Activated CD4-positive, CD25-positive, alpha-beta regulatory T cell treated with anti-CD3 and anti-CD28 coated beads, Interleukin-2, amount 50 U/mL, for 24 hours (primary cell): ENCODE measurements around the gene HTRA1.
A peak's percentile ranks its signal among the peaks of the same experiment; 100 is the strongest.

Experiments used
- ATAC-seq, 2 donors: fragments of 150-1000 bp; cut with Tn5 transposase; one replicate each; pipeline ENCODE4 v1.10.0; 2021; ENCODE audit warnings: mild to moderate bottlenecking in 1 of 2, moderate library complexity in 1 of 2

The HTRA1 gene

DNA sequence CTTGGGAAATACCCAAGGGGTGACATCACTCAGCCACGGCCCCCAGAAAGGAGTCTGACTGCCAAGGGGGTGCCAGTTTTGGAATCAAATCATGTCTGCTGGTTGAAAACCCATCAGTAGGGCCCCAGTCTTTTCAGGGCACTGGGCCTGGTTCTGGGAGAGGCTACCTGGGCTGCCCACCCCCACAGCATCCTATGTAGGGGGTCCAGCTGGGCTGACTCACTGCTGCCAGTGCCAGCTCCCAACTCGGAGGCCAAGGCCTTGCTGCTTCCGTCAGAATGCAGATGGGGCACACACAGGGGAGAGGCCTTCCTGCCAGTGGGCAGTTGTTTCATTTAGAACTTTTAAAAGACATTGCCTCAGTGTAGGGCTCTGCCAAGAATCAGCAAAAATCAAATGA lies 59.7 kb downstream of the HTRA1 start:
- no peak for ATAC-seq

DNA sequence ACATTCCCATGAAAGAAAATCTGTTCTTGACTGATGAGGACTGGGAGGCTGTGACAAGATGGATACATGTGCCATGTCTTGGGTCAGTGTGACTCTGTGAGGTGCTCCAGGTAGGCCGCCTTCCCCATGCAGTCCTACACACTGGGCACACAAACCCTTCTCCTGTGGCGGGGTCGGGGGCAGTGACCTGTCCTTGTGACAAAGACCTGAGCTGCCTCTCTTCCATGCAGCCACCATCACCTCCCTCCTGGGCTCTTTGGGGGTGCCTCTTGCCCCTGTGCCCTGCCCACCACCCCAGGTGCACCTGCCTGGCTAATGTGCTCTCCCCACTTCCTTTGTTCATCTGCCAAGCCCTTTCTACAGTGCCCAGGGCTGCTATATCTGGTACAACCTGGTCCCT lies 63.5 kb downstream of the HTRA1 start:
- no peak for ATAC-seq

DNA sequence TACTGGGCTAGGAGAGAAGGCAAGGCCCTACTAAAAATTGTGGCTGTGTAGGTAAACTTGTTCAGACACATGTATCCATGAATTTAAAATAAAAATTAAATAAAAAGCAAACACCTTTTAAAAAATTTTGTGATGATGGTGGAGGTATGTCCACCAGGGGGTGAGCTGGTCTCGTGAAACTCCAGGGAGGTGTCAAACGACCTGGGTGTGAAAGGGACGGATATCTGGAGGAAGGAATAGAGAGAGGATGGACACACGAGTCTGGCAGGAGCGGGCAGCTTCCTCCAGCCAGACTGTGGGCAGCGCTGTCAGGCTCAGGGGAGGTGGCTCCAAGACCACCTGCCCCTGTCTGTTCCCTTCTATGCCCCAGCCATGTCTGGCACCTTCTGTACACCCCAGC lies 64.4 kb downstream of the HTRA1 start:
- ATAC-seq: no peak

DNA sequence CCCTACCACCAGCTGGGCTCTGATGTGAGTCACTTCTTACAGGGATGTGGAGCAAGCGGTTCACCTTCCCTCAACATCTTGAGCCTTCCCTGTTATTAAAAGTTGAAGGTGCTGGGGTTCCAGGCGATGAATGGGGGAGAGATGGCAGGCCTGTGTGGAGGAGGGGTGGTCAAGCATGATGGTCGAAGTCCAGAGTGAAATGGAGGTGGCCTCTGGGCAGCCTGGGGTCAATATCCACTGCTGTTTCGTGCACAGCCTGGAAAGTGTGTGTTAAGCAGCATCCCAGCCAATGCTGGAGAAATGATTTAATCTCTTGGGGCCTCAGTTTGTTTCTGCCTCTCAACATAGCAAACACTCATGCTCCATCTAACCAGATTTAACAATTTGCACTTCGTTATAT lies 65.5 kb downstream of the HTRA1 start:
- no peak for ATAC-seq

DNA sequence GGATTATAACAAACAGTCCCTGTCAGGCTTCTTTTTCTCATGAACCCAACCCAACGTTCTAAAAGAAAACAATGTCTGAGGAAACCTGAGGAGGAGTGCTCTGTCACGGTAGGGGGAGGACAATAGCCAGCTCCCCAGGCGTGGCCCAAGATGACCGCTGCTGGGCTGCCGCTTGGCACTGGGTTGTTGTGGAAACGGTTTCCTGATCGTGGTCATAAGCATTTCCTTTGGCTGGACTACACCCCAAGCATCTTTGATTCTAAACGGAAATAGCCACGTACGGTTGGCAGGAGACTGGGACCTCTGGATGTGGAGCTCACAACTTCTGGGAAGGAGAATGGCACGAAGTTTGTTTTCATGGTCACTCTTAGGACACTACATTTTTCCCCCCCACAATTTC lies 68.8 kb downstream of the HTRA1 start:
- no peak for ATAC-seq

DNA sequence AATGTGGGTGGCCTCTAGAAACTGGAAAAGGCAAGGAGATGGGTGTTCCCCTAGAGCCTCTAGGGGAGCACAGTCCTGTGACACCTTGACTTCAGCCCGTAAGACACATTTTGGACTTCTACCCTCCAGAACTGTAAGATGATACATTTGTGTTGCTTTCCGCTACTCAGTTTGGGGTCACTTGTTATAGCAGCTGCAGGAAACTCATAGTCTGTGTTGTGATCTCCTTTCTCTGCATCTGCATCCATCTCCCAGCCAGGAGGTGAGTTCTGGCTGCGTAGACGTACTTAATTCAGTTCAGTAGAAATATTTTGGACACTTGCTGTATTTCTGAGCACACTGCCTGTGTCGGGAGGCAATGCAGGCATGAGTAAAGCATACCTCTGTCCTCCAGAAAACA lies 69.9 kb downstream of the HTRA1 start:
- no peak for ATAC-seq

DNA sequence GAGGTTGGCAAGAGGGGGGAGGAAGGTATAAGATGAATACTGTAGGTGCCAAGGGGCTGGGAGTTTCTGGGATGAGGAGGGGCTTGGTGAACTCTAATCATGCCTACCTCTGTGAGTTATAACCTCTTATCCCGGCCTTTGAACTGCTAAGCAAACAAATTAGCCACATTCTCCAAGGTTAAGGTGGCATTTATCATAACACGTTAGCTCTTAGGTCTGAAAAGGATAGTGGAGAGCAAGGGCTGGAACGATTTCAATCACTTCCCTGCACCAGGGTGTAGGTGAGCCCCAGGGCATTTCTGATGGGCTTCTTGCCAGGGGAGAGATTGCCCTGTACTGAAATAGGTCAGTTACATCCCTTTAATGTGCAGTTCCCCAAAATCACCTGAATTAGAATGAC lies 70.6 kb downstream of the HTRA1 start:
- no peak for ATAC-seq

DNA sequence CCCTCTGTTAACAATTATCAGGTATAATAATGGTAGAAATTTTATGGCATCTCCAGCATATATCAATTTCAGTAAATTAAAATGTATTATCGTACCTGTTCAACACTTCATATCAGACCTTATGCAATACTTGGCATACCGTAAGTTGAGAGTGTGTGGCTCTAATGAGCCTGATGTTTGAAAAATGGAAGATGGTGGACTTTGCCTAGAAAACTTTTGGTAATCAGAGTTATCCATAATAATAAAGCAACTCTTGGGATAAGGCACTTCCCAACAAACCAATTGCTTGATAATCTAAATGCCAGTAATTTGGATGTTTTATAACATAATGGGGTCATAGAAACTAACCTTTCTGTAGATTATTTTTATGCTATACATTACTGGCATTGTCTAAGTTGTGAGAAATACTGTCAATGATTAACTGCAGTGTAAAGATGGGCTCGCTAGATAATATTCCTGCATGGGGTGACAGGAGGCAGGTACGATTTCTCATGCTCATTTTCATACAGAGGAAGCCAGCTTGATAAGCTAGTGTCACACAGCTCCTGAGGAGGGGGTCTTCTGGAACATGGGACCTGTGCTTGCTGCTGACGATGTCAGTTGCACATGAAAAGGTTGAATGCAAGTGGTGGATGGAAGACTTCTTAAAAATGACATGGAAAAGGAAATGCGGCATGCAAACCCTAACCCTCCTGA lies 71.4 kb downstream of the HTRA1 start:
- no peak for ATAC-seq

DNA sequence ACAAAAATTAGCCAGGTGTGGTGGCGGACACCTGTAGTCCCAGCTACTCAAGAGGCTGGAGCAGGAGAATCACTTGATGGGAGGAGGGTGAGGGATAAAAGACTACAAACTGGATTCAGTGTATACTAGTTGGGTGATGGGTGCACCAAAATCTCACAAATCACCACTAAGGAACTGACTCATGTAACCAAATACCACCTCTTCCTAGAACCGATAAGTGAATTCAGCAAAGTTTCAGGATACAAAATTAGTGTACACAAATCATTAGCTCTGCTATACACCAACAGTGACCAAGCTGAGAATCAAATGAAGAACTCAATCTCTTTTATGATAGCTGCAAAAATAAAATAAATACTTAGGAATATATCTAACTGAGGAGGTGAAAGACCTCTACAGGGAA lies 76.2 kb downstream of the HTRA1 start:
- ATAC-seq: no peak

DNA sequence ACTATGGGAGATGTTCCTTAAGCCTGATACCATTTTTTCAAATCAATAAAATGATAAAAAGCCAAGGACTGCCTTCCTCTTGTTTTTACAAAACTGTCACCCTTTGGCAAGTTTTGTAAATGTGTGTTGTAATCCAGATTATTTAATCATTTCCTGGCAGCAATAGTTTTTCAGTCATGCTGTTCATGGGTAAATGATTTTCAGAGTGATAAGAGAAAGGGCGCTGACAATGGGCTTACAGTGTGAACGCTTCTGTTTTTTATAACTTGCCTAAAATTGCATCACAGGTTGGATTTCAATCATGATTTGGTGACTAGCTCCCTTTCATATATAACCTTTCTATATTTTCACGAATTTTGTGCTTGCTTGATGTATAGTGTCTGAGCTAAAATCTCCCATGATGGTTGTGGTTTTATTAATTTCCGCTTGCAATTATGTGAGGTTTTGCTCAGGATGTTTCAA lies 80.2 kb downstream of the HTRA1 start:
- peak; percentile 70 to 77 for ATAC-seq

DNA sequence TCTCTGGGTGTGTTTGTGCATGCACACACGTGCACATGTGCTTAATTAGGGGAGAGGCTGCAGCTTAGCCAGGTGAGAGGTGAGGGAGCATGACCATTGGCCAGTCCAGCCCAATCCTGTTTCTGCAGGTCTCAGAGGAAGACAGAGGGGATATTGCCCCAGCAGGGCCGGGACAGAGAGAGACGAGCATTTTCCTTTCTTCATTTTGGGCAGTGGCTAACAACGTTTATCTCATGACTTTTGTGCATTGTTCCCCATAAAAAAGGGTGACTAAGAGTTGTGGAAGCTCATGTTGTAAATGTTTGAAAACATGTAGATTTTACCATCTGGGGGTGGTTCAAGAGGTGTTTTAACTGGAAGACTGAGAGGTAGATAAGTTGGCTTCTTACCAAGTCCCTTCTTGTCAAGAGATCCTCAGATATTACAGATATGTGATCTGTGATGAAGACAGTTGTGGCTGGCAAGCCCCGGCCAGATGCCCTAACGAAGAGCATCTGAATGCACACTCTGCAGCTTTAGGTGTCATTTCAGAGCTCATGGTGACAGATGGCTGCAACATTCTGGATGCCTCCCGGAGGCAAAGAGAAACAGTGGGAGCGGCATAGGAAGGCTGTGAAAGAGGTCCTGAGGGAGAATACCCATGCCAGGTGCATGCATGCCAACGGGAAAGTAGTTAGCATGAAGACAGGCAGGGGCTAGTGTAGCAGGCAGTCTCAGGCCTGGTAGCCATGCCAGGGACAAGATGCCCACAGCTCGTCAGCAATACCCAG lies 82.5 kb downstream of the HTRA1 start:
- ATAC-seq: no peak

DNA sequence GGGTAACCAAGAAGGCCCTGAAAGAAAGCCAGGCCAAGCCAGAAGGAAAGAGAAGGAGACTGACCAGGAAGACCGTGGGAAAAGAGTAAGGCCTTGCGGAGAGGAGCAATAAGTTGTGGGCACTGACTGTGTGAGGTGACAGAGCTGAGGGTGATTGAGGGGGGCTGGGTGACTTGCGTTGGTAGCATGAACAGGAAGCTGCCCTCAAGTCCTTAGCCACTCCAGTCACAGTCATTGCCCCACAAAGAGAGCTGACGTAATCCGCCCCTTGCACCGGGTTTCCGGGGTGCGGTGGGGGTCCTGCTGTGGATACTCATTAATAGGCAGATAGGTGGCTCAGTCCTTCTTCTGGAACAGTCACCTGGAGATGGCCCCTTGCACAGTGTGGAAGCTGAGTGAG lies 83.1 kb downstream of the HTRA1 start:
- ATAC-seq: no peak

DNA sequence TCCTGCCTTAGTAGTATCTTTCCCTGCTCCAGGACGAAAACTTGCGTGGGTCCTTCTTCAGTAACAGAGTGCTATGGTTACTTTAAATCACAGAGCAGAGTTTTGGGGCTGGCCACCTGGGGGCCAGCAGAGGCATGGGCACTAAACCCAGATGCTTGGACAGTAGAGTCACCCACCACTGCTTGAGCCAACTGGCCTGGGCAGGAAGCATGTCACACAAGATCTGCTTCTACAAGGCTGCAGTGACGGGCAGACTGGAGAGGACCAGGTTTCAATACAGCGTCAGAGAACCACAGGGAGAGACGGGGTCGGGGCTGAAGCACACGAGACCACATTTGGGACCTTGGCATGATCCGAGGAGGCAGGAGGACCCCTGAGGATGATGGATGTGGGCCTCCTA lies 84.9 kb downstream of the HTRA1 start:
- no peak for ATAC-seq

DNA sequence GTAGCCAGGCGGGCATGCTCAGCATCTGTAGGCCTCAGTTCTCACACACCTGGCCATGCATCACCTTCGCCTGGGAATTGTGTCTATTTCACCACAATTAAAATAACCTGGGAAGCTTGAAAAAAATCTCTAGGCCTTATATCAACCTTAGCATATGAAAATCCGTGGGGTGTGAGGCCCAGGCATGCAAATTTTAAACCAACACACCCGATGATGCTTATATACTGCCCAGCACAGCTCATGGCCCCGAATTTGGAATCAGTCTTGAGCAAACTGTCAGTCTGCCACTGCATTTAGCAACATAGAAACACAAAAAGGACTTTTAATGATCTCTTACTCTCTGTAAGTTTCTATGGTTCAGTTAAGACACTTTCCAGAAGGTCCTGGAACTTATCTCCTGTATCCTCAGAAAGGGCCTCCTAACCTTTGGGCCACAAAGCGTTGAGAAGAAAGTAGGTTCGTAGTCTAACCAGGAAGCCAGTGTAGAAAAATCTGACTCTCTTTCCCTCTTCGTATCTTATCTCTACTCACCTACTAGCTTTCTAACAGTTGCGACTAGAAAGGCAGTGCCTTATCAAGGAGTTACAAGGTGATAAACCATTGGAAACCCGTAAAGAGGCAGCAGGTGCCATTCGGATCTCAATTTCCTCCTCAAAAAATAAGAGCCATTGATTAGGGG lies 87.2 kb downstream of the HTRA1 start:
- ATAC-seq: no peak

DNA sequence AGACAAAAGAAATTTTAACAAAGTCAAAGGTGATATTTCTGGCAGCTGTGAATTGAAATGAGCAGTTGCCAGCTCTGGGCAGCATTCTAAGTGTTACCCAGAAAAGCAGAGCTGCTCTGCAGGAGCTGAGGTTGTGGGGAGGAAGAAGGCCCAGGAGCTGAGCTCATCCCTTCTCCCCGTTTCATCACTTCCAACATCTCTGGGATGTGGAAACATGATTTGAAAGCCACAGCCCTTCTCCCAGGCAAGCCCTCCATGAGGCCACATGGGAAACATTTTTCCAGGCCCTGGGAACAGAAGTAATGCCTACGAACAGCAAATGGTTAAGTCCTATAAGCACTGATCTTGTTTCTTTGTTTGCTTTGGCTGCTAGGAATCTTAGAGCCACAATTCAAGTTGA lies 88.3 kb downstream of the HTRA1 start:
- no peak for ATAC-seq

DNA sequence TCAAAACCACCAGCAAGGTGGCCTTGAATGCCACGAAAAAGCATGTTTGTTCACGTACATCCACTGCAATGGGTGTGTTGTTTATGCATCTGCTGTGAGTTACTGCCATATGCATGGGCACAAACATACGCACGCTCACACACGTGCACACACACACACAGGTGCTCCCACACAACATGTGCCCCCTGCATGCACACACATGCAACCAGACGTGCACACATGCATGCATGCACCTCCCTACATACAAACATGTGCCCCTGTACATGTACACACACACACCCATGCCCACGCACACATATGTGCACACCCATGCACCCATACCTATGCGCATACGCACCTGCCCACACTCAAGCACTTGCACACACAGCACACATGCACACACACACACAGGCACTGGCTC lies 89.1 kb downstream of the HTRA1 start:
- ATAC-seq: no peak

DNA sequence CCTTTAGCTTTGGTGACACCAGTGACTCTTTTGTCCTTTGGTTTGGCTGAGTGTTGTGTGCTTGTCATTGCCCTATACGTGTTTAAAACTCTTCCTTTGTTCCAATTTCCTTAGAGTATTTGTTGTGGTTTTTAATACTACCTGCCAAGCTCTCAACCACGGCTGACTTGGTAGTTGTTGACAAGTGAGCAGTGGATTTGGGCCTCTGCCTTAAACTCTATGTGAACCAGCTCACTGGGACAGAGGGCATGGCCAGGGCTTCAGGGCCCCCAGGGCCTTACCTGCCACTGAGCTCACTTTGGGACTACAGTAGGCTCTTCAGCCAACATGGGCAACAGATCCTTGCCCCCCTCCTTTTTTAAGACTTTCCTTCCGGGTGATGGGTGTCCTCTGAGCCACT lies 89.6 kb downstream of the HTRA1 start:
- ATAC-seq: no peak

DNA sequence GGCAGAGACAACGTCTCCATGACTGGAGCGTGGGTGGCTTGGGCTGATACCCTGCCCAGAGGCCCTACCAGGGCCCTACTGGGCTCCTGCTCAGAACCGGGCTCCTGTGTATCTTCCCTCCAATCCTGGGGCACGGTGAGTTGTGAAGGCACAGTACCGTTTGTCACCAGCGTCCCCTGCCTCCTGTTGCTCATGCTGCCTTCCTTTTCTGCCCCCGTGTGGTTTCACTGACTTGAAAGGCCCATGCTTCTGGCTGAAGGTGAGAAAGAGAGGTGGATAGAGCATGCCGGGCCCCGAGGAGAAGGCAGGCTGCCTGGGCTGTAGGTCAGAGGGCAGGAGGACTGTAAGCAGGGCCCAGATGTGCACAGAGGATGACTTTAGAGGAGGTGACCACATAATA lies 90.1 kb downstream of the HTRA1 start:
- ATAC-seq: peak in 1 of 2 donors; percentile 36

DNA sequence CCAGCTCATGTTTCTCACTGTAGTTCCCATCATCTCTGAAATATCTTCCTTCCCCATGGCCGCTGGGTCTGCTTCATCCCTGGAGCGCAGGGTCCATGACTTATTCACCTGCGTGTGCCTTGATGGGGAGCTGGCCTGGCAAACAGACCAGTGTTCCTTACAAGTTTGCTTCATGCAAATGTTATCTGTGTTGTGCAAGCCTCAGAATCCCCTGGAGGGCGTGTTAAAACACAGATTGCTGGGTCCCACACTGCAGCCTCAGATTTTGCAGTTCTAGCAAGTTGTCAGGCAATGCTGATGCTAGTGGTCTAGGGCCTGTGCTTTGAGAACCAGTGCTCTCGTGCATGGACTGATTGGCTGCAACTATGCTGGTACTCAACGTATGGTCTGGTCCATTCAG lies 92.0 kb downstream of the HTRA1 start:
- ATAC-seq: no peak

DNA sequence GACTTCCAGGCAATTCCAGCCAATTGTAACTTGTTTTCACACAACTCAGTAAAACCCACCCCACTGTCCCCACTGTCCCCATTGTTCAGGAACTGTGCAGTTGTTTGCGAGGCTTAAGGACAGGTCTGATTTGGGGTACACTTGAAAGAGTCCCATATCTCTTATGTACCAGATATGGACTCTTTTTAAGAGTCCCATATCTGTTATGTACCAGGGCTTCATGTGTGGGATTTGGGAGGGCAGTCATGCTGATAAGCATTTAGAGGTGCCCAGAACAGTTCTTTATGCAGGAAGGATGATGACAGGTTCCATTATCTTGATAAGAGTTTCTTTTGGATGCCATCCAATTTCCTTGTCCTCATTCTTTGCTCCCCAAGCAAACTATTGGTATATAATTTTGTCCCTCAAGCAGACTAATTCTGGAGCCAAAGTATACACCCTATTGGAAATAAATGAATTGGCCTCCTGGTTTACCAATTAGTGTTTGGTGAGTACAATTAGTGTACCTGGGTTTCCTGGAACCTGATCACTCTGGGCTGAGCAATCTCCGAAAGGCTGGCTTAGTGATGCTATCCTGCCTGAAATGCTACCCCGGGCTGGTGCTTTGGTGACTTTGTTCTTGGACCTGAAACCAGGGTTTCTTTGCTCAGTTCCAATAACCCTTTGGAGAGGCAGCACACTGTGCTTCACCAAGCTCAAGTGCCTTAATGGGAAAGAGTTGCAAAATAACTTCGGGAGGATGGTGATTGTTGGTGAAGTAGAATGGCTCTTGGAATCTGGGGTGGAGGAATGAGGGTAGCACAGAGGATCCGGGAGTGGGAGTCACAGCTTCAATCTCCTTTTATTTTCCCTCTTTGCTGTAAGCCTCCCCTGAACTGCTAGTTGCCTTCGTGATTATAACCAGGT lies 93.0 kb downstream of the HTRA1 start:
- ATAC-seq: no peak

DNA sequence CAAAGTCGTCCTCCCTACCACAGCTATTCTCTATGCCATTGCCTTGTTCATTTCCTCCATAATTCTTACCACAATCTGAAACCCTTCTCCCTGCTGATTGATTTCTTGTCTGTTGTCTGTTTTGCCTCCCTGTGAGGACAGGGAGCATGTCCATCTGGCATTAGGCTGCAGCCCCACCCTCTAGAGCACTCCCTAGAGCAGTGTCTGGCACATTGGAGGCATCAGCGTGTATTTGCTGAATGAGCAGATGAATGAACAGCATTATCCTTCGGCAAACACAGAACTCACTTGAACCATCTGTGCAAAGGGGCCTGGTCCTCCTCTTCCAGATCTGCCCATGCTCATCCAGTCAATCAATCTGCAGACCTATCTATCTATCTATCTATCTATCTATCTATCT lies 94.1 kb downstream of the HTRA1 start:
- no peak for ATAC-seq

DNA sequence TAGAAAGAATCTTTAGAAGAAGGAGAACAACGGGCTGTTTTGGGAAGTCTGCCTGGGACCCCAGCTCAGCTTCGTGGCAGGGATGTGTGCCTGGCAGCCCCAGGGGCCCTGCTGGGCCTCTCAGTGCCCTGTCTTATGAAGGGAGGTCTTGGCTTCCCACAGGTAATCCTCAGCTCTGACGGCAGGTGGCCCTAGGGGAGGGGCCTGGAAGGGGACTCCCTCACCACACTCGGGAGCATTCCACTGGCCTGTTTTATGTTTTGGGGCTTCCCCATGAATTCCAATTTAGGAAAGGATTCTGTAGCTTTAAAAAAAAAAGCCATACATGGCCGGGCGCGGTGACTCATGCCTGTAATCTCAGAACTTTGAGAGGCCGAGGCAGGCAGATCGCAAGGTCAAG lies 96.2 kb downstream of the HTRA1 start:
- no peak for ATAC-seq

DNA sequence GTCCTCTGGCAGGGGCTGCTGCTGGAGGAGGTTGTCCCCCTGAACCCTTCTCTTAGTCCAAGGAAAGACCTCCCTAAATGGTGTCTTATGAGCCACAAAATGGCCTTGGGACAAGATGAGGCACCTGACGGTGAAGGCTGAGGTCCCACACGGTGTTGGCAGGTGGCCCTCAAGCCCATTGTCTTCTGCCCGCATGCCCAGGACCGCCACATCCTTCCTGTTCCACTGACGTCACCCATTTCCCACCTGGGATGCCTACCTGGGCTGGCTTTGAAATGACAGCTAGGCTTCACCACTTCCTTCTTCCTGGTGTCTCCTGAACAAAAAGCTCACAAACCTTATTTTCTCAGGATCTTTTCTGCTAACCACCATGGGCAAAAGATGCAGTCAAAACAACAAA lies 97.1 kb downstream of the HTRA1 start:
- ATAC-seq: no peak
